ENCODE data around the gene TEX13A. TPM values are rescaled to one million over a fixed set of nuclear protein-coding genes. Genes with fewer than 3 reads are reported as not detected.

The TEX13A gene, protein sequence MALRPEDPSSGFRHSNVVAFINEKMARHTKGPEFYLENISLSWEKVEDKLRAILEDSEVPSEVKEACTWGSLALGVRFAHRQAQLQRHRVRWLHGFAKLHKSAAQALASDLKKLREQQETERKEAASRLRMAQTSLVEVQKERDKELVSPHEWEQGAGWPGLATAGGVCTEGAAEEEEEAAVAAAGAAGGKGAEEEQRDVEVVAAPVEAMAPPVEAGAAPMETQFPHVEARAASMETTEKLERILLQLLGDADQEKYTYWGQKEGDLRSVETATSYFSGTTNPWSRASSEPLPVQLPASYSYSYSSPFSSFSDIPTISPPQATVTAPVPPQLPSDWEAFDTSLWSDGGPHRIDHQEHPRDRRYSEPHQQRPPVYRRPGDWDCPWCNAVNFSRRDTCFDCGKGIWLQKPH
- total RNA-seq = not detected

DNA sequence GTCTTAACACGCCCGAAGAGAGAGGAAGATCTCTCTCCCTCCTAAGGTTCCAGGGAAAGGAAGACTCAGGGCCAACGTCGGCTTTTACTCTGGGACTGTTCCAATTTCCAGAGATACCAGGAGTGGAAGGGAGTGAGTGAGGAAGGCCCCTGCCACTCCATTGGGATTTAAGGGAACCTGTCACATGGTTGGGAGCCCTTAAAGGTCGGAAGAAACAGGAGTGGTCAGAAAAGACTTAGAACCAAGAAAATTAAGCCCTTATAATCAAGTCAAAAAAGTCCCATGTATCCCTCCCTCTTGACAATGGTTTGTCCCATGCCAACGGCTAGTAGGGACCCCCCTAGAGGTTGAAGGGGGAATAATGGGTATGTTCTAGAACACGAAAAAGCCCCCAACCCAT is at the start of gene TEX13A:
TEX13A (minus strand) TSS at position 59 of the 400 bp plus-strand sequence. CDS start 297 bp downstream, outside the sequence.

All from metanephros (tissue), 1 donor.